T-helper 22 cell (primary cell): ENCODE measurements around the gene ASB16.
"Not testable (repeated sequence)": the region's sequence is repeated elsewhere in the genome, so short reads cannot be mapped to it uniquely, and the experiment has no call there.

Source experiments
- DNase-seq: peaks from one replicate; pipeline ENCODE4 v3.0.0-alpha.2; 2020; ENCODE audit warnings: low read depth

Gene ASB16, protein sequence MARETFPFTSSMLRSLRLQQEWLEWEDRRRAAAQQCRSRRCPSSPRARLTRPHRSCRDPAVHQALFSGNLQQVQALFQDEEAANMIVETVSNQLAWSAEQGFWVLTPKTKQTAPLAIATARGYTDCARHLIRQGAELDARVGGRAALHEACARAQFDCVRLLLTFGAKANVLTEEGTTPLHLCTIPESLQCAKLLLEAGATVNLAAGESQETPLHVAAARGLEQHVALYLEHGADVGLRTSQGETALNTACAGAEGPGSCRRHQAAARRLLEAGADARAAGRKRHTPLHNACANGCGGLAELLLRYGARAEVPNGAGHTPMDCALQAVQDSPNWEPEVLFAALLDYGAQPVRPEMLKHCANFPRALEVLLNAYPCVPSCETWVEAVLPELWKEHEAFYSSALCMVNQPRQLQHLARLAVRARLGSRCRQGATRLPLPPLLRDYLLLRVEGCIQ

GRCh38 chr17:44170499-44171201 is at the start of gene ASB16:
TSS of gene ASB16 (plus strand) at chr17:44170704. CDS start at chr17:44170790, 86 bp downstream.
- no peak for DNase-seq

DNA sequence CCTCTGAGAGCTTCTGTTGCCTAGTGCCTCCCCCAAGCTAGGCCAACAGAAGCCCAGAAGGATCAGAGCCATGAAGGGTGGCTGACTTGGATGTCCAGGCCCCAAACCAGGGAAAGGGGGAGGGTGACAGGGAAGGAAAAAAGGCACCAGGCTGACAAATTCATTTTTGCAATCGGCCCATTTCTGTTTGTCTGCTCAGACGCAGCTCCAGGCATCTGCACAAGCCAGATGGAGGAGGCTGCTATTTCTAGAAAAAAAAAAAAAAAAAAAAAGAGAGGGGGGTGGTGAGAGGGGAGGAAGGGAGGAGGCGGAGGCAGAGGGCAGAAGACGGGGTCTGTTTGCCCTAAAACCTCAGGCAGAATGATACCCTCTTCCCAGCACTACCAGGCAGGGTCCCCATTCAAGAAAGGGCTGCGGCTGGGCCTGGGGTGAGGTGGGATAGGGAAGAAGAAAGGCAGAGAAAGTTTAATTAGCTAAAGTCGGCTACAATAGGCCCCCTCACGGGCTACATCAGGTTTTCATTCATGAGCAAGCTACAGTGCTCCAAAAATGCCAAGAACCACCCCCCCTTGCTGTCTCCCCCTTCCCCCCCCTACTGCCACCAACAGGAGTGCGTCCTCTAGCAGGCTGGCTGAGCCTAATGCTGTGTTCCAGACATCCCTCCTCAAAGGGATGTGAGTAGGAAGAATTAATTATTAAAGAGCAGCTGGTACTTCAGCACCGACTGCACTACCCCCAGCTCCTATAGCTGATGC is 49.5 kb upstream of the ASB16 start:
- DNase-seq = no peak

GRCh38 chr17:44121997-44122815 is 48.3 kb upstream of the ASB16 start:
- no peak for DNase-seq

- peak; percentile 9 for DNase-seq
Observed at GRCh38 chr17:44122816-44123355, 47.6 kb upstream of the ASB16 start.

GRCh38 chr17:44123356-44124117 is 47.0 kb upstream of the ASB16 start, which contains the start of gene HDAC5:
TSS of gene HDAC5 (minus strand) at chr17:44123641. CDS start at chr17:44117515, 6,126 bp downstream.
- peak; percentile 93 for DNase-seq

DNA sequence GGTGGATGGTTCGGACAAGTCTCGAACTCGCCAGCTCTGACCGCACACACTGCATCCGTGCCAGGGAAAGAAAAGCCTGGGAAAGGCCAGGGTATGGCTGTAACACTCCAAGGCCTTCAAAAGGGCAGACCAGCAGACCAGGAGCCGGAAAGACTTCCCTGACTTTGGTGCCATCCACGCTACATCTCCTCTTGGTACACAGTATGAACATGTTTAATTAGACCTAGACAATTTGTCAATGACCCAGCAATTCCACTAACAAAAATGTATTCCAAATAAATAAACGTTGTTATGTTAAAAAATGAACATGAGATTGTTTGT is 46.4 kb upstream of the ASB16 start:
- no peak for DNase-seq

DNA sequence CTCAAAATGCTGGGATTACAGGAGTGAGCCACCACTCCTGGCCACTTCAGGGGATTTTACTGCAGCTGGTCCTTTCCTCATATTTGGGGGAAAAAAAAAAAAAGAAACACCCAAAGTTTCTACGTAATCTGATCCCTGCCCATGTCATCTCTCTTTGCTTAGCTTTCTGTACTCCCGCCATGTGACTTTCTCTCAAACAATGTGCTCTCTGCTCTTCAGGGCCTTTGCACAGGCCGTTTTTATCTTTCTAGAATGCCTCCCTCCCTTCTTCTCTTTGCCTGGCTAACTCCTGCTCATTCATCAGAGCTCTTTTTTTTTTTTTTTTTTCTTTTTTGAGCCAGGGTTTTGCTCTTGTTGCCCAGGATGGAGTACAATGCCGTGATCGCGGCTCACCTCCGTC is 42.1 kb upstream of the ASB16 start:
- DNase-seq = no peak

- DNase-seq = no peak
Observed at GRCh38 chr17:44130693-44131349, 39.7 kb upstream of the ASB16 start.

- not testable (repeated sequence) for DNase-seq
Observed at GRCh38 chr17:44131372-44131771, 39.1 kb upstream of the ASB16 start.

- DNase-seq = no peak
Observed at GRCh38 chr17:44132275-44132821, 38.2 kb upstream of the ASB16 start.

DNA sequence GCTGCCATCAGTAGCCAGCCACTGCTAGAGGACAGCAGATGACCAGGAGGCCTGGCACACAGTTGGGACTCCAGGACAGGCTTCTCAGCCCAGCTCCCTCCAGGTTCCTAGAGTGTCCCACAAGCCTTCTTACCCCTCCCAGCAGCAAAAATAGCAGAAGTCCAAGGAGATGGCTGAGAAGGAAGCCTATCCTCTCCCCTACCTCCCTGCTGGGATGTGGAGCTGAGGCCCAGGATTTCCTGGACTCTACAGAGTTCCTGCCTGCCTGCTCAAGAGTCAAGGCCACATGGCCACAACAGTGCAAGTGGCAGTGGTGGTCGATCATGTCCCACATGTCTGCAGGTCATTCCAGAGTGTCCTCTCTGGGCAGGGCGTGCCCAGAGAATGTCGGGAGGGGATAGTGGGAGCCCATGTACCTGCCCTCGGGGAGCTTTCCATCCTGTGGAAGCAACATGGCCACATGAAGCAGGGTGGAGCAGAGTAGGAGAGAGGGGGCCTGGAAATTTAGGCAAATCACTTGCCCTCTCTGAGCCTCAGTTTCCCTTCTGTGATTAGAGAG is 36.5 kb upstream of the ASB16 start:
- DNase-seq = no peak

DNA sequence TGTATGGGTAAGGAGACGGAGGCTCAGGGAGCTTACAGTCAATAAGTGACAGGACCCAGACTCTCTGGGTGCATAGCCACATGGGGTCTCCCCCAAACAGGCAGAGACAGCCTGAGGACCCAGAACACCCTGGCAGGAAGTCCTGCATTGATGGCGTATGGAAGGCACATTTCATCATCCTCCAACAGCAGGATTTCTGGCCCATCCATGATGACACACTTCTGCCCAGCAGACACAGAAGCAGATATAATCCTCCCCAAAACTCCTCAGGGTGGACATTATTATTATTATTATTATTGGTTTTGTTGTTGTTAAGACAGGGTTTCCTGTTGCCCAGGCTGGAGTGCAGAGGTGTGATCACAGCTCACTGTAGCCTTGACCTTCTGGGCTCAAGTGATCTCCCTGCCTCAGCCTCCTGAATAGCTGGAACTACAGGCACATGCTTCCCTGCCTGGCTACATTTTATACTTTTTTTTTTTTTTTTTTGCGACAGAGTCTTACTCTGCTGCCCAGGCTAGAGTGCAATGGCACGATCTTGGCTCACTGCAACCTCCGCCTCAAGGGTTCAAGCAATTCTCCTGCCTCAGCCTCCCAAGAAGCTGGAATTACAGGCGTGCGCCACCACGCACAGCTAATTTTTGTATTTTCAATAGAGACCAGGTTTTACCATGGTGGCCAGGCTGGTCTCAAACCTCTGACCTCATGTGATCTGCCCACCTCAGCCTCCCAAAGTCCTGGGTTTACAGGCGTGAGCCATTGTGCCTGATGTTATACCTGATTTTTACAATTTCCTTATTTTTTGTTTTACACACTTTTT is 35.5 kb upstream of the ASB16 start:
- DNase-seq = no peak

GRCh38 chr17:44137891-44138709 is 32.4 kb upstream of the ASB16 start:
- DNase-seq = peak; percentile 47

DNA sequence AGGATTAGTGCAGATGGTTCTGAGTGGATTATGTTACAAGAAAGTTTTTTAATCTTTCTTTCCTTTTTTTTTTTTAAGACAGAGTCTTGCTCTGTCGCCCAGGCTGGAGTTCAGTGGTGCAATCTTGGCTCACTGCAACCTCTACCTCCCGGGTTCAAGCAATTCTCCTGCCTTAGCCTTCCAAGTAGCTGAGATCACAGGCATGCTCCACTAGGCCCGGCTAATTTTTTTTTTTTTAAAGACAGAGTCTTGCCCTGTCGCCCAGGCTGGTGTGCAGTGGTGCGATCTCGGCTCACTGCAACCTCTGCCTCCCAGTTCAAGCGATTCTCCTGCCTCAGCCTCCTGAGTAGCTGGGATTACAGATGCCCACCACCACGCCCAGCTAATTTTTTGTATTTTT is 26.6 kb upstream of the ASB16 start:
- DNase-seq = not testable (repeated sequence)

GRCh38 chr17:44144966-44145739 is 25.4 kb upstream of the ASB16 start:
- DNase-seq = no peak

DNA sequence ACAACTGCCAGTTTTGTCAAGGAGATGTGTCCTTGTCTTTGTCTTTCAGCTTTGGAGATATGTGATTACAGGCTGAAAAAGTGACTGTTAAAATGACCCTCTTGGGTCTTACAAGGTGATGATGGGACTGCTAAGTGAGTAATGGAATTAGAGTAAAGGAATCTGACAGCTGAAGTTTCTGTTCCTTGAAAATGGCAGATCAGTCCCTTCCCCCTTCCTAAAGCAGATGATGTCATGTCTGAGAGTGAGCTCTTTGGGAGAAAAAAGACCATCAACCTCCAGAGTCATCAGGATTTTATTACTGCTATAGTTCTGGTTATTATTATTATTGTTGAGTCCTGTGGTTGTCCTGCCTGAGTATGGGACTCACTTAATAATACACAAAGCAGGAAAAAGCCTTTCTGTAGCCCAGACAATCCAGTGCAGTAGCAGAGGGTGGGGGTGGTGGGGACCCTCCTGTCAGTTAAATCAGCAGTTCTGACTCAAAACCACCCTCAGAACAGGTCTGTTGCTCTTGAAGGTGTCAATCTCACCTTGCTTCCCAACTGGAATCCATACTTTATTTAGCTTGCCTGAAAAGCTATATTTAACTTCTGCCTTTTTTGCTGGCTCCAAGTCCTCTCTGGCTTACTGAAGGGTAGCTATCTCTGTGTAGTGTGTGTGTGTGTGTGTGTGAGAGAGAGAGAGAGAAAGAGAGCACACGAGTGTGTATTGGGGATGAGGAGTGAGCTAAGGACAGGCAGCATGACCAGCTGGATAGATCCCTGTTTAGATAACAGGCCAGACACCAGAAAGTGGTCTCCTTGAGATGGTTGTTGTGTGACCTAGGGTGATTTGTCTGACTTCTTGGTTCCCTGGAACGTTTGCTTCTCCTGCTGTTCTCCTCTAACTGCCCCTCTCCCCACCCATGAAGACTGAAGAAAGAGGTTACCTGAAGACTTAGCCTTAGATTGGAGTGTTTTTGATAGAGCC is 23.8 kb upstream of the ASB16 start:
- no peak for DNase-seq
